ENCODE results near the gene NOX4. TPM values are rescaled to one million over a fixed set of nuclear protein-coding genes. Genes with fewer than 3 reads are reported as not detected.

NOX4 gene
- total RNA-seq, 1 experiment from 2014 or later: 3.0 TPM

- Histone ChIP-seq H2BK5ac (ENCODE audit: insufficient read length, low read length) (no peak overlapping the region), H2AK5ac (ENCODE audit: insufficient read length, low read length) (no peak overlapping the region), H4K20me1 (ENCODE audit: control insufficient read depth, insufficient read depth, insufficient read length) (no peaks in the 10 kb centered on the region), H2BK20ac (ENCODE audit: low read depth, low read length, poor library complexity, severe bottlenecking) (no peak overlapping the region), H3T11ph (ENCODE audit: low read length) (no peak overlapping the region), H2BK12ac (ENCODE audit: insufficient read length, low read depth, low read length) (no peak overlapping the region), H3K79me1 (ENCODE audit: insufficient read depth, low read depth, low read length, poor library complexity, severe bottlenecking) (no peaks in the 10 kb centered on the region), H3K27ac (ENCODE audit: insufficient read length, low read depth, low read length) (no peak overlapping the region), H3K23me2 (ENCODE audit: insufficient read length, low read depth, low read length, poor library complexity, severe bottlenecking) (peaks cover 10% of the 10 kb centered on the region), H3K27me3 (ENCODE audit: insufficient read depth, low read length) (no peaks in the 10 kb centered on the region), H3K4me1 (ENCODE audit: insufficient read depth, low read length) (no peaks in the 10 kb centered on the region), H3K14ac (ENCODE audit: insufficient read depth, low read length) (no peak overlapping the region), H2BK15ac (ENCODE audit: low read depth, low read length) (no peak overlapping the region), H4K8ac (replicated peaks; ENCODE audit: insufficient read length, low read depth, low read length) (no peak overlapping the region), H2BK120ac (ENCODE audit: low read depth, low read length, poor library complexity, severe bottlenecking) (no peak overlapping the region), H3K79me2 (ENCODE audit: insufficient read depth, low read length) (no peaks in the 10 kb centered on the region), H4K5ac (ENCODE audit: insufficient read length, low read depth, low read length) (no peak overlapping the region), H3K4ac (ENCODE audit: low read depth, low read length) (no peak overlapping the region), H2AFZ (ENCODE audit: low read length) (no peak overlapping the region), H3K9me3 (ENCODE audit: control insufficient read depth, low read depth, low read length) (no peaks in the 10 kb centered on the region), H3K23ac (ENCODE audit: insufficient read length, low read depth, low read length) (no peak overlapping the region), H3K18ac (ENCODE audit: insufficient read length, low read depth, low read length) (no peak overlapping the region), H3K4me2 (ENCODE audit: insufficient read depth, insufficient read length, low read length) (peak overlapping the region; percentile 80), H4K91ac (ENCODE audit: insufficient read length, low read depth, low read length) (no peak overlapping the region), H3K56ac (ENCODE audit: insufficient read length, low read depth, low read length) (no peak overlapping the region), H3K9ac (ENCODE audit: extremely low read depth, insufficient read length, low read length) (no peak overlapping the region)
- WGBS (ENCODE audit: extremely low coverage, insufficient read length, low lambda C conversion rate): no CpG with 5 or more reads among the region's 1 CpG
- Mint-ChIP-seq H3K9me3 (no peaks in the 10 kb centered on the region), H3K4me1 (peaks cover 17 to 21% of the 10 kb centered on the region in 2 experiments), H3K27ac (no peak overlapping the region), H3K36me3 (ENCODE audit: insufficient read depth in 1 of 3, low read depth in 3 of 3) (no peaks in the 10 kb centered on the region), H3K27me3 (ENCODE audit: low read depth) (no peaks in the 10 kb centered on the region; the same call in 1 of the 2 replicates), H3K4me3 (no peak overlapping the region)
- DNase-seq: no peak
- TF ChIP-seq CTCF (conservative IDR thresholded peaks at IDR 0.05): no peak
Observed at GRCh38 chr11:89489930-89490329, 1.2 kb downstream of the NOX4 start.
